Ishikawa (cell line): ENCODE data around the gene RAB34.

Source experiments
- CEBPB ChIP-seq: IDR thresholded peaks from 2 replicates; pipeline ENCODE4 v1.6.1; 2012
- CREB1 ChIP-seq: IDR thresholded peaks from 2 replicates; pipeline ENCODE4 v1.6.1; 2012; ENCODE audit warnings: low read depth
- EGR1 ChIP-seq: IDR thresholded peaks from 2 replicates; pipeline ENCODE4 v1.6.1; 2012
- EP300 ChIP-seq: IDR thresholded peaks from 2 replicates; pipeline ENCODE4 v1.6.1; 2012; ENCODE audit warnings: borderline replicate concordance
- FOXM1 ChIP-seq: IDR thresholded peaks from 2 replicates; pipeline ENCODE4 v1.6.1; 2012; ENCODE audit warnings: low read depth, borderline replicate concordance
- MAX ChIP-seq: IDR thresholded peaks from 2 replicates; pipeline ENCODE4 v1.6.1; 2012
- NFIC ChIP-seq: IDR thresholded peaks from 2 replicates; pipeline ENCODE4 v1.6.1; 2012
- RAD21 ChIP-seq: IDR thresholded peaks from 2 replicates; pipeline ENCODE4 v1.6.1; 2012; ENCODE audit warnings: low read depth
- REST ChIP-seq: IDR thresholded peaks from 2 replicates; pipeline ENCODE4 v1.6.1; 2012; ENCODE audit warnings: low read depth, mild to moderate bottlenecking
- TAF1 ChIP-seq: IDR thresholded peaks from 2 replicates; pipeline ENCODE4 v1.6.1; 2012; ENCODE audit warnings: low read depth, mild to moderate bottlenecking
- TCF12 ChIP-seq: IDR thresholded peaks from 2 replicates; pipeline ENCODE4 v1.6.1; 2012; ENCODE audit warnings: low read depth
- TEAD4 ChIP-seq: IDR thresholded peaks from 2 replicates; pipeline ENCODE4 v1.6.1; 2012
- USF1 ChIP-seq: IDR thresholded peaks from 2 replicates; pipeline ENCODE4 v1.6.1; 2012
- YY1 ChIP-seq: IDR thresholded peaks from 2 replicates; pipeline ENCODE4 v1.6.1; 2012; ENCODE audit warnings: low read depth
- ZBTB7A ChIP-seq: IDR thresholded peaks from 2 replicates; pipeline ENCODE4 v1.6.1; 2012; ENCODE audit warnings: low read depth

Gene RAB34

GRCh38 chr17:28741358-28742349, 24.0 kb upstream of the RAB34 start:
- TF ChIP-seq CEBPB (no peak), REST (no peak), TEAD4 (no peak), MAX (no peak), NFIC (no peak), ZBTB7A (no peak), YY1 (no peak)

GRCh38 chr17:28740406-28741357, 23.0 kb upstream of the RAB34 start:
- TF ChIP-seq RAD21 (no peak), TCF12 (no peak), NFIC (no peak), EP300 (no peak), MAX (no peak), FOXM1 (no peak), TAF1 (no peak), ZBTB7A (no peak), YY1 (no peak), CREB1 (no peak), EGR1 (no peak), TEAD4 (no peak), CEBPB (no peak), REST (no peak), USF1 (no peak)

GRCh38 chr17:28738680-28739384, 21.2 kb upstream of the RAB34 start:
- no peak for TF ChIP-seq ZBTB7A
- no peak for TF ChIP-seq TCF12

- TF ChIP-seq TCF12 (0 out of 2 replicates have a peak, but pooled peaks have one; percentile 14), MAX (peak; percentile 94), USF1 (peak; percentile 68), FOXM1 (no peak)
Measured at GRCh38 chr17:28737770-28738679, 20.4 kb upstream of the RAB34 start.
